Activated CD8-positive, alpha-beta memory T cell treated with anti-CD3 and anti-CD28 coated beads, Interleukin-2, amount 50 U/mL, for 1 hour (primary cell): ENCODE data around the gene SLC6A19.

ENCODE experiments used
- DNase-seq: peaks from one replicate; pipeline ENCODE4 v3.0.0-alpha.2; 2020; ENCODE audit errors: extremely low read depth

SLC6A19 gene

GRCh38 chr5:1209489-1209852, 8.1 kb downstream of the SLC6A19 start:
- no peak for DNase-seq

GRCh38 chr5:1209896-1210776, 8.7 kb downstream of the SLC6A19 start:
- DNase-seq: no peak

- DNase-seq: no peak
These were observed 9.4 kb downstream of the SLC6A19 start for GRCh38 chr5:1210832-1211251.

- DNase-seq: no peak
These were observed 10.3 kb downstream of the SLC6A19 start for GRCh38 chr5:1211701-1212100.

GRCh38 chr5:1212271-1212670, 10.9 kb downstream of the SLC6A19 start:
- DNase-seq: no peak

- DNase-seq: no peak
These were observed 11.5 kb downstream of the SLC6A19 start for GRCh38 chr5:1212881-1213280.

GRCh38 chr5:1213508-1214162, 12.2 kb downstream of the SLC6A19 start:
- no peak for DNase-seq

- no peak for DNase-seq
These were observed 13.0 kb downstream of the SLC6A19 start for GRCh38 chr5:1214163-1214935.

GRCh38 chr5:1214936-1215220, 13.5 kb downstream of the SLC6A19 start:
- DNase-seq: no peak

GRCh38 chr5:1215320-1216096, 14.1 kb downstream of the SLC6A19 start:
- no peak for DNase-seq

GRCh38 chr5:1216211-1216917, 15.0 kb downstream of the SLC6A19 start:
- no peak for DNase-seq

GRCh38 chr5:1216918-1217295, 15.5 kb downstream of the SLC6A19 start:
- no peak for DNase-seq

- DNase-seq: no peak
These were observed 16.3 kb downstream of the SLC6A19 start for GRCh38 chr5:1217596-1218206.

GRCh38 chr5:1218351-1219080, 17.1 kb downstream of the SLC6A19 start:
- no peak for DNase-seq

GRCh38 chr5:1219098-1219767, 17.8 kb downstream of the SLC6A19 start:
- DNase-seq: no peak

GRCh38 chr5:1219768-1220100, 18.3 kb downstream of the SLC6A19 start:
- no peak for DNase-seq

GRCh38 chr5:1220351-1220750, 19.0 kb downstream of the SLC6A19 start:
- DNase-seq: no peak

- no peak for DNase-seq
These were observed 19.4 kb downstream of the SLC6A19 start for GRCh38 chr5:1220831-1221230.

GRCh38 chr5:1221721-1222120, 20.3 kb downstream of the SLC6A19 start:
- DNase-seq: no peak

GRCh38 chr5:1222147-1222546, 20.8 kb downstream of the SLC6A19 start:
- DNase-seq: no peak
